Stimulated activated CD4-positive, alpha-beta T cell treated with anti-CD3 and anti-CD28 coated beads, Interleukin-1b, Interleukin-23, amount 100 ng/mL, for 24 hours (primary cell): ENCODE data around the gene APOM.

Experiments used
- DNase-seq, 4 experiments: peaks; one replicate each; pipeline ENCODE4 v3.0.0-alpha.2; 2020; ENCODE audit warnings: low read depth in 4 of 4, low spot score in 1 of 4

Gene APOM

GRCh38 chr6:31630177-31630934, 25.3 kb upstream of the APOM start:
- DNase-seq: no peak

- DNase-seq: no peak
Measured at GRCh38 chr6:31631209-31631608, 24.5 kb upstream of the APOM start.

GRCh38 chr6:31631681-31632278, 23.9 kb upstream of the APOM start:
- no peak for DNase-seq

GRCh38 chr6:31632279-31632946, 23.3 kb upstream of the APOM start:
- DNase-seq: no peak

- DNase-seq: no peak
Measured at GRCh38 chr6:31633447-31633846, 22.2 kb upstream of the APOM start.

- no peak for DNase-seq
Measured at GRCh38 chr6:31634131-31634530, 21.6 kb upstream of the APOM start.

GRCh38 chr6:31634969-31635575, 20.6 kb upstream of the APOM start:
- DNase-seq: no peak

- DNase-seq: no peak
Measured at GRCh38 chr6:31636698-31637596, 18.7 kb upstream of the APOM start.

- no peak for DNase-seq
Measured at GRCh38 chr6:31639043-31639442, 16.7 kb upstream of the APOM start.

GRCh38 chr6:31639449-31639861, 16.2 kb upstream of the APOM start:
- DNase-seq: peak in 1 of 4 experiments; percentile 27

GRCh38 chr6:31640612-31641011, 15.1 kb upstream of the APOM start:
- DNase-seq: no peak

GRCh38 chr6:31641370-31641769, 14.3 kb upstream of the APOM start:
- no peak for DNase-seq

GRCh38 chr6:31642798-31643570, 12.7 kb upstream of the APOM start:
- DNase-seq: no peak

GRCh38 chr6:31643818-31644454, 11.8 kb upstream of the APOM start:
- no peak for DNase-seq

GRCh38 chr6:31645325-31645724, 10.4 kb upstream of the APOM start:
- no peak for DNase-seq

GRCh38 chr6:31651602-31652191, 4.0 kb upstream of the APOM start:
- peak in 1 of 4 experiments; percentile 21 for DNase-seq

GRCh38 chr6:31652925-31653724, 2.6 kb upstream of the APOM start:
- peak in 2 of 4 experiments; percentile 72 to 84 for DNase-seq

- DNase-seq: no peak
Measured at GRCh38 chr6:31654574-31655348, 933 bp upstream of the APOM start.
